A204.1 (cell line): ENCODE measurements around the gene TMEM273.
"Not testable (repeated sequence)": the region's sequence is repeated elsewhere in the genome, so short reads cannot be mapped to it uniquely, and the experiment has no call there.

ENCODE experiments used
- FAIRE-seq: peaks from 2 replicates; lab custom pipeline; 2012; peaks lifted over from hg19 to GRCh38; lab: Jason Lieb, UNC

TMEM273 gene

DNA sequence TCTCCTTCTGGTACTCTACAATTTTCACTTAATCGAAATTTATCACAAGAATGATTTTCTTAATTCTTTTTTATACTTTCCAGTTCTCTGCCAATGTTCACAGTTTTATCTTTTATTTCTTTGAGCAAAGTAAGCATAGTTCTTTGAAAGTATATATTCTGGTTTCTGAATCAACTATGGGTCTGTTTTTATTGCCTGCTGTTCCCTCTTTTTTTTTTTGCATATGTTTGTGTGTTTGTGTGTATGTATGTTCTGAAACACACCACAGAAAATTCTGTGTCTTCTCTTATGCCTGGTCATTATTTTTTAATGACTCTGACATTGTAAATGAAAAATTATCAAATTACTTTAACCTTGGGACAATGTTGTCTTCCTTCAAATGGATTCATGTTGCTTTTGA lies 15.9 kb upstream of the TMEM273 start:
- no peak for FAIRE-seq

DNA sequence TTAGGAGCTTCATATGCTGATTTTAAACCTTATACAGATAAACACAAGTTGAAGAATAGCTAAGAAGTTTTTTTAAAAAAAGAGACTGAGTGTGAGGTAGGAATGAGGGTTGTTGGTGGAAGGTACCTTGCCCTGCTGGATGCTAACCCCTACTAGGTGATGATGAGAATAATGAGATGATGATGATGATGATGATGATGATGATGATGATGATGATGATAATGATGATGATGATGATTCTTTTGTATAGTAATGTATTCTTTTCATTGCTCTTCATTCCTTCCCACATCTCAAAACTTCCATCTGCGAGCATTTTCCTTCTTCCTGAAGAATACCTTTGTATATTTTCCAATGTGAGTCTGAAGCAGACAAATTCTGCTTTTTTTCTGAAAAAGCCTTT lies 14.1 kb upstream of the TMEM273 start:
- no peak for FAIRE-seq

DNA sequence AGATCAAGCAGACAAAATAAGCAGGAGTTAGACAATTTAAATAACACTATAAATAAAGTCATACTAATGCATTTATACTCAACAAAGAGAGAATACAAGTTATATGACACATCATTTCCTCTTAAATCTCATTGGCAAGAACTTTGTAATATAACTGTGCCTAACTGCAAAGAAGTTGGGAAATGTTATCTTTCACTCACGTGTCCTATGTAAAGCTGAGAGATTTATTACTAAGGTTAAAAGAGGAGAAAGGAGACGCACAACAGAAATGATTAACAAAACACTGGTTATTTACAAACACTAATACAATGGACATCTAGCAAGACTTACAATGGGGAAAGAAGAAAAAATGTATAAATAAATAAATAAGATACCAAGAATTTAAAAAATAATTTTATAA lies 12.7 kb upstream of the TMEM273 start:
- no peak for FAIRE-seq

DNA sequence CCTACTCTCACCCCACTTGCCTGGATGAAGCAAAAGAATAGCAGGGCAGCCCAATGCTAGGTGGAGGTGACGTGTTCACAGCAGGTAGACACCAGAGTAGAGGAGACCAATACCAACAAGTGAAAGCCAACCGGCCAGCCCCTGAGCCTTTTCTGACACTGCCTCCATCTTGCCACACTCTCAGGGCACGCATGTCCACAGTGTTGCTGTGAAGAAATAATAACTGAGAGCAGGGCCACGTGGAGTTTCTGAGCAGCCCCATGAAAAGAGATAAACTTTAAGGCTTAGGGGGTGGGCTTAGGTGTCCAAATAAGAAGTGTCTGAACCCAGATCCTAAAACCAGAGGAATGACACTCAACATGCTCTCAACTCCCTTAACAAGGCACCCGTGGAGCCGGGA lies 9.0 kb upstream of the TMEM273 start:
- no peak for FAIRE-seq

DNA sequence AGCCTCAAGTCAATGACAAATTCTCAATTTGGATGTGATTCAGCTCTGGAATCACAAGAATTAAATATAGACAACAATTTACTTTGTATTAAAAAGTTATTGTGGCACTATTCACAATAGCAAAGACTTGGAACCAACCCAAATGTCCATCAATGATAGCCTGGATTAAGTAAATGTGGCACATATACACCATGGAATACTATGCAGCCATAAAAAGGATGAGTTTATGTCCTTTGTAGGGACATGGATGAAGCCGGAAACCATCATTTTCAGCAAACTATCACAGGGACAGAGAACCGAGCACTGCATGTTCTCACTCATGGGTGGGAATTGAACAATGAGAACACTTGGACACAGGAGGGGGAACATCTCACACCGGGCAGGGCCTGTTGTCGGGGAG lies 7.7 kb upstream of the TMEM273 start:
- FAIRE-seq: not testable (repeated sequence)

DNA sequence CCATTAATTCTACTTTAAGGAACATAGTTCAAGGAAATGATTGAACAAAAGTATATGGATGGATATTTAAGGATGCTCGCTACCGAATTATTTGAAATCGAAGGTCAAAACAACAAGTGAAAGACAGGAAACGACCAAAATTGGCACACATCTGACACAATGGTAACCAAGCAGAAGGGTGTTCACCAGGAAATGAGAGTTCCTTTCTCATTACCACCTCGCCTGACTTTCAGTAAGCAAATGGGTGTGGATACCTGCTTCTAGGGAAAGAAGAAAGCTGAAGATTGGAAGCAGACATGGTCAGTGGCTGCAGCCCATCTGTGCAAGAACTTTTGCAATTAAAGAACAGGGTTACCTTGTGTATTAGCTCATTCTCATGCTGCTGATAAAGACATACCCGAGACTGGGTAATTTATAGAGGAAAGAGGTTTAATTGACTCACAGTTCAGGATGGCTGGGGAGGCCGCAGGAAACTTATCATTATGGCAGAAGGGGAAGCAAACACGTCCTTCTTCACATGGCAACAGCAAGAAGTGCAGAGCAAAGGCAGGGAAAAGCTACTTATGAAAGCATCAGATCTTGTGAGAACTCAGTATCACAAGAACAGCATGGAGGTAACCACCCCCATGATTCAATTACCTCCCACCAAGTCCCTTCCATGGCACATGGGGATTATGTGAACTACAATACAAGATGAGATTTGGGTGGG lies 6.2 kb upstream of the TMEM273 start:
- no peak for FAIRE-seq

DNA sequence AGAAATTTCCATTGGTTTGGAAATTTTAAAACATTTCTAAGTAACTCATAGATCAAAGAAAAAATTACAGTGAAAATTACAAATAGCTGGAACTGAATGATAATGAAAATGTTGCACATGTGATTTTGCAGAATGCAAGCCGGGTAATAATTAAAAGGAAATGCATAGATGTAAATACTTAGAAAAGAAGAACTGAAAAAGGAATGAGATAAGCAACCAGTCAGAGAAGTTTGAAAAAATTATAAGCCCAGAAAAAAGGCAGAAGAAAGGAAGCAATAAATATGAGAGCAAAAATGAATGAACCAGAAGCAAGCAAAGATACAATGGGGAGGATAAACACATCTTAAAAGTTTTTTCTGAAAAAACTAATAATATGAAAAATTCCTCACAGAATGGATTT lies 3.2 kb upstream of the TMEM273 start:
- FAIRE-seq: no peak

DNA sequence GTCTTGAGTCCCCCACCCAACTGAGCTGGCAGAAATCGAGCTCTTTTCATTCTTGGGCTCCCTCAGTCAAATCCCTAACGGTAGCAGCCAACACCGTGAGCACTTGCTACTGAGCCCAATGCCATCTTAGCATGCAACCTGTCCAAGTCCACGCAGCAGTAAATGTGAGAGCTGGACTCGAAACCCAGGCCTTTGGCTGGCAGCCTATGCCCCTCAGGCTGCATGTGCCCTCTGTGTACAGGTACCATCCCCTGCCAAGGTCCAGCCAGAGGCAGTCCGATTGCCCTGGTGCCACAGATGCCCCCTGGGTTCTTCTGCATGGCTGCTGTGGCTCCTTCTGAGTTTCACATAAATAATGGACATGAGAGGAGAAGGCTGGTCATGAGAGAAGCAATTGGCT lies 1.2 kb upstream of the TMEM273 start:
- no peak for FAIRE-seq

DNA sequence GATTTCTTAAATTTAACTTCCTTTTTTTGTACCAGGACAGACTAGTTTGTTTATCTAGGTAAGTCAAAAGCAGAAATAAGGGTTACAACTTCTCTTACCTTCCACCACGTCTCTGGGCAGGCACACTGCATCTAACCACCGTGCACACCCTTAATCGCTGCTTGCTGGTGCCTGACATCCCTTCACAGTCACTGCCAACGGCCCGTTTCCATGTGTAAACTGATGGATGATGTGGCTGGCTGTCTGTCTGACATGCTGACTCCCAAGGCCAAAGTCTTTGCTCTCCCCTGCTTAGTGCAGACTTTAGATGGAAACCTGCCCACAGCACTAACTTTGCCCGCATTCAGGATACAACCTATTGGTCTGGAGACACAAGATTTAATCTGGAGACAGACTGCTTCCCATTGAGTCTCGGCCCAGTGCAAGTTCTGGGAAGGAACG lies 1.1 kb downstream of the TMEM273 start:
- FAIRE-seq: no peak

DNA sequence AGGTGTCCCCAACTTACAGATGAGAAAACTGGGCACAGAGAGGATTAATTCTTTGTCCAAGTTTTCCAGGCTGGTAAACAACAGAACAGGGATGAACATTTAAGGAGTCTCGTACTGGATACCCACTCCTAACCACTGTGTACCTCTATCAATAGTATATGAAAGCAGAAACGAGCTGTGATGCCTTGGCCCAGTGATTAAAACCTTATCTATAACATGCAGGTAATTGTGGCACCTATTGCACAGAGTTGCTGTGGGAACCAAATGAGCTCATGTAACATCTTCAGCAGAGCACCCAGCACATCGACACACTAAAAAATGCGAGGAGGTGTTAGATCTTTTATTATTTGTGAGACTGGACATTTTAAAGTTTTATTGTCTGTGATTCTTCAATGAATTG lies 1.6 kb downstream of the TMEM273 start:
- no peak for FAIRE-seq

DNA sequence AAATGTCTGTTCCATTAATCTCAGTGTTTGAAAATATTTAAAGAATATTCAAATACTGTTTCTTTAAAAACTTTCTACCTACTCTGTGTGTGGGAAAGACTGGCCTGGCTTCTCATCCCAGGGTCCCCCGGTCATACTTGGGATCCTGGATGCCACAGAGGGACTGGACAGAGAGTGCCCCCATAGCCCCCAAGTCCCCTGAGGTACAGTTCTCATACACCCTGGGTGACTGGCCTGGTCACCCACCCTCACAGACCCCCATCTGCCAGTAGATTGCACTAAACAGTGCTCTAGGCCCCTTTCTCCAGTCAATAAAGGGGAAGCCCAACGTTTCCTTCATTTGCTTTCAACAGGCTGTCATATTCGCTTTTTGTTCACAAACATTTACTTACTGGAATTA lies 3.0 kb downstream of the TMEM273 start:
- no peak for FAIRE-seq

DNA sequence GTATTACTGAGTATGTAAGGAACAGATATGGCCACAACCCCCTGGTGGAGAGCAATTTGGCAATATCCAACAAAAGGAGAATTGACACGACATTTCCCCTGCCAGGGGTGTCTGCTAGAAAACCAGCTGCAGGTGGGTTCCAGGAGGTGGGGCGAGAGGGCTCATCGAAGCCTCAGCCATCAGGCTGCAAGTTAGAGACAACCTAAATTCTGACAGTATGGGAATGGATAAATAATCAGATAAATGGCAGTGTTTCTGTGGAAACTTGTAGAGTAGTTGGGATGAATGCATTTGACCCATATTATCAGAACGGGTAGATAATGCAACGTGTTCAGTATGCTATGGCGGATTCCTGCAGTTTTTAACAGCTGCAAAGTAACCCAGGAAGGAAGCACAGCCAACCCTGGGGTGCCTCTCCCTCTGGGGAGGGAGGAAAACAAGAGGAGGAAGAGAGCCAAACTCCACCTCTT lies 3.5 kb downstream of the TMEM273 start:
- no peak for FAIRE-seq

DNA sequence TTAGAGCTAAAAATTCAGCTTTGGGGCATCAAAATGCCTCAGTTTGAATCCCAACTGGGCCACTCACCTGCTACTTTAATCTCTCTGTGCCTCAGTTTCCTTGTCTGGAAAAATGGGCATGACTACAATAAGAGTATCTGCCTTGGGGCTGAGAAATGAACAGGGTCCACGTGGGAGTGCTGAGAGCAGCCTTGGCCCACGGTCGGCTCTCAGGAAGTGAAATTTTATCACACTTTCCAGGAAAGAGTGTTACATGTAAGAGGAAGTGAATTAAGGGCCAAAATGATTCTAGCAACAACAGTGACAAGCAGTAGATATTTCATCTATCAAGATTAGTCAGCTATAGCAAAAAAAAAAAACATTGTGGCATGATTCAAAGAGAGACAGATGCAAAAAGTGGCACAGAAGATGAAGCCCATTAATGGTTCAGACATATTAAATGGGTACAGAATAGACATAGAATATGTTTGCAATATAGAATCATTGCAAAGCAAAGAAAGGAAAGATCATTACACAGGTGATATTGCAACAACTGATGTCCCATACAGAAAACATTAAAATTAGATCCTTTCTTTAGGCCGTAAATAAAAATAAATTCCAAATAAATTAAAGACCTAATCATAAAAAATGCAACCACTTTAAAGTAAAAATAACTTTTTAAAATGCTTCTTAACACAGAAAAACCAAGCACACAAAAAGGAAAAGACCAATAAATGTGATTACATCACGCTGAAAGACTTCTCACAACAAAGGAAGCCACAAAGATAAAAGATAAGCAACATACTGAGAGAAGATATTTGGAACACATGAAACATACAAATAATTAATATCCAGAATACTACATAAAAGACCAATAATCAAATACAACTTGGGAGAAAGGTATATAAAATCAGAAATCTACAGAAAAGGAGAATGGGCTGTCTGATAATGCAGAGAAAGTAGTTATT lies 4.3 kb downstream of the TMEM273 start:
- no peak for FAIRE-seq

DNA sequence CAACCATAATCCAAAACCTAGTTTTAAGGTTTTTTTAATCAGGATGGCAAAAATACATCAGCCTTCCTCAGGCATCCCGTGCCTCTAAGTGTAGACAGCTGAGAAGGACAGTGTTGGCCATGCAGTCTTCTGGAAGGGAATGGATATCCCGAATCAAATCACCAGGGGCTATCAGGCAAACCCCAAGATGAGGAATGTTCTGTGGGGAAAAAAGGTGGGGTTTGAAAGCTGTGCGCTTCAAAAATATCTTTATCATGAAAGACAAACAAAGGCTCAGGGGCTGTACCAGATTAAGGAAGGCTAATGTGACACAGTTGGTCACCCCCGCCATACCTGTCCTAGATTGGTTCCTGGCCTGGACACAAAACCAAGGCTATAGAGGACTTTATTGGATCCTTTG lies 5.4 kb downstream of the TMEM273 start:
- FAIRE-seq: no peak

DNA sequence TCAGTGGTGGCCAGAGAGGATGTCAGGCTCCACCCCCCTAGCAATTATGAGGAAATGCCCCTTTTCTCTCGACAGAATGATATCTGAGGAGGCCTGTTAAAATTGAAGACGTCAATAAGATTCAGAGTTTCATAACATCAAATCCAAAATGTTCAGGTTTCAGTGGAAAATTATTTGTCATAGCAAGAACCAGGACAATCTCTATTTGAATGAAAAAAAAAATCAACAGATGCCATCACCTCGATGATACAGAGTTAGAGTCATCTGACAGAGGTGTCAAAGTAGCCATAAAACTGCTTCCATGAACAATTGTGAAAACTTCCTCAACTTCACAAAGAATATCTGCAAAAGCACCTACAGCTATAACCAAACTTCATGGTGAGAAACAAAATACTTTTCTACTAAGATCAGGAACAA lies 7.7 kb downstream of the TMEM273 start:
- FAIRE-seq: no peak

DNA sequence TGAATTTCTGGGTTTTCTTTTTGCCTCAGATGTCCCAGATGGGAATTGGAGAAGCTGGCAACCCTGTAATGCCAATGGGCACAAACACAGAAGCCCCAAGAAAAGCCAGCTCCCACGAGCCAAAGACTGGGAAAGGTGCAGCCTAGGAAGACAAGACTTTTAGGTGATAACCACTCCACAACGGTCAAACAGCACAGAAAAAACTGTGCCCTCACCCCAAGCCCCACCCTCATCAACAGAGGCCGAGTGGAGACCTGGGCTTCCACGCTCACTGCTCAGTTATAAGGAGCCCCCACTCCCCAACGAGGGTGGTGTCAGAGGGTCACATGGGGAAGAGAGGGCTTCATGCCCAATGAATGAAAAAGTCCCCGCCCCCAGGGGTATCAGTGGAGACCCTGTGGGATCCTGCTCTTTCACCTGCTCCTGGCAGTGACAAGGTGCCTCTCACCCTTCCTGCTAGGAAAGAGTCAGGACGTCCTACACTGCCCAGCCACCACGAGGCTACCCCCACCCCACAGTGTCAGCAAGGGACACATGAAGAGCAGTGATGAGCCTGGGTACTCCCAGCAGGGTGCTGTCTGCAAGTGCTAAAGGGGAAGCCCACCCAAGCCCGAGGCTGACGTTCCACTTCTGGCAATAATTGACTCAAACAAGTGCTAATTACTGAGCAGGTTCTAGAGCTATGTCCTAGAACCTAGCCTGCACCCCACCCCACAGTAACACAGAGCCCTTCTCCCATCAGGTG lies 8.3 kb downstream of the TMEM273 start:
- no peak for FAIRE-seq

DNA sequence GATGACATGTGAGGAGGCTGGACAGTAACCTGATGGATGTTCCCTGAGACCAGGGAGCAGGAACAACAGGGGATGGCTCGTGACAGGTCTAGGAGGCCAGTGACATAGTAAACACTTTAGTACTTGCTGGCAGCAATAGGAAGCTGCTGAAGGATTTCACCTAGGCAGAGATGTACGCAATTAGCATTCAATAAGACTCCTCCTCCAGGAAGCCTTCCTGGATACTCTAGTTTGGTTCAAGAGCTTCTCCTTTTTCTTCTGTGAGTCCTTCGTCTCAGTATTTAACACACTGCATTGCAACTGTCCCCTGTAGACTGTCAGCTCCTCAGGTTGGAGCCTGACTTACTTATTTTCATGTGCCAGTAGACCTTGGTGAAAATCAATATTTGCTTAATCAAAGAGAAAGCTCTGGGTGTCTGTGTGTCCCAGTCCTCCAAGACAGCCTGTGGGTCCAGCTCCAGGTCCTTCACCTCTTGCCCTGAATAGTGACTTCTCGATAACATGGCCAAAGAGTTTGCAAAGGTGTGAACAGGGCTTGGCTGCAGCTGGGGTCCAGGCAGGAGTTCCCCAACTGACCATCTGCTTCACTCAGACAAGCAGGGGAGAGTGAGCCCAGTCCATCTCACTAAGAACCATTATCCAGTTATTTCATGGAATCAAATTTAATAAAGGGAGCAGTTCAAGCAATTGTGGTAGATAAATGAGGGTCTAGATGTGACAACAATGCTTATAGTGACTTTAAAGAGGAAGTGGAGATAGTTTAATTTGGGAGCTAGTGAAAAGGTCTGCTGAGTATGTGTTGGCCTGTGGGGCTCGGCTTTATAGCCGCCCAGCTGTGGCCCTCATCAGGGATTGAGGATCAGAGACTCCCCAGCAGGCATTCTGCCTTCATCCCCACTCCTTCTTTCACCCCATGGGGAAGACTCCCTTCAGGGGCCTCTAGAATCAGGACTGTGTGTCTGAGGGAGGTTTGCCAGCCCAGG lies 9.4 kb downstream of the TMEM273 start:
- FAIRE-seq: no peak

DNA sequence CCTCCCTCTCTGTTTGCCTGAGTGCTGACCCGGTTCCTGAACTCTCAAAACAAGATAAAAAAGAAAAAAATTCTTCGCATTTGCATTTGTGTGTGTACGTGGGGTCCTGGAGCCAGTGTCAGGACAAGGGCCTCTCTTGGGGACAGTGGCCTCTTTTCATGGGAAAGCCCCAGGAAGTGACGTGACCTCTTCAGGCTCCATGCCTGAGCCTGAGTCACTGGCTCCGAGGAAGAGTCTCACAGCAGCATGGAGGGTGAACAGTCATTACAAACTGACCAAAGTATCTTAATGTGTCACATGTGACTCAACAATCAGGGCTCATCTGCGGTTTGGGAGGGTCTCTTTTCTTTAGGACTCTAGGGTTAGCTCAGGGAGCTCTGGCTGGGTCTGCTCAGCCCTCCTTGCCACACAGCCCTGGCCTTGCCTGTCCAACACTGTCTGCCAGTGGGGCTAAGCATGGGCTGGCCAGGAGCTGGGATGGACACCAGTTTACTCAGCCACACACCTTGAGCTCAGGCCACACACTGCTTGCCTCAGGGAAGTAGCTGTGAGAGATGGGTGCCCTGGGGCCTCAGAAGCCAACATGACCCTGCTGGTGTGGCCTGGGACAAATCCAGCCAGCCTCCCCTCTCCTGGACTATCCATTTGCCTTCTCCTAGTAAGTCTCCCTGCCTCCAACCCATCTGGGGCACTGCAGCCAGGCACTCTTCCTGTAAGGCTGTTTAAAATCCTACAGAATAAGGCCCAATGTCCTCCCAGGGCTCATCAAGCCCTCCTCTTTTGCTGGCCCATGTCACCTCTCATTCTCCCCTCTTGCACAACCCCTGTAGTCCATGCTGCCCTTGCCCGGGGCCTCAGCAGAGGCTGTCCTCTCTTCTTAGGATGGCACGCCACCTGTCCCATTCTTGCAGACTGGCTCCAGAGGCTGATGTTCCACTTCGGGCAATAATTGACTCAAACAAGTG lies 10.5 kb downstream of the TMEM273 start:
- no peak for FAIRE-seq

DNA sequence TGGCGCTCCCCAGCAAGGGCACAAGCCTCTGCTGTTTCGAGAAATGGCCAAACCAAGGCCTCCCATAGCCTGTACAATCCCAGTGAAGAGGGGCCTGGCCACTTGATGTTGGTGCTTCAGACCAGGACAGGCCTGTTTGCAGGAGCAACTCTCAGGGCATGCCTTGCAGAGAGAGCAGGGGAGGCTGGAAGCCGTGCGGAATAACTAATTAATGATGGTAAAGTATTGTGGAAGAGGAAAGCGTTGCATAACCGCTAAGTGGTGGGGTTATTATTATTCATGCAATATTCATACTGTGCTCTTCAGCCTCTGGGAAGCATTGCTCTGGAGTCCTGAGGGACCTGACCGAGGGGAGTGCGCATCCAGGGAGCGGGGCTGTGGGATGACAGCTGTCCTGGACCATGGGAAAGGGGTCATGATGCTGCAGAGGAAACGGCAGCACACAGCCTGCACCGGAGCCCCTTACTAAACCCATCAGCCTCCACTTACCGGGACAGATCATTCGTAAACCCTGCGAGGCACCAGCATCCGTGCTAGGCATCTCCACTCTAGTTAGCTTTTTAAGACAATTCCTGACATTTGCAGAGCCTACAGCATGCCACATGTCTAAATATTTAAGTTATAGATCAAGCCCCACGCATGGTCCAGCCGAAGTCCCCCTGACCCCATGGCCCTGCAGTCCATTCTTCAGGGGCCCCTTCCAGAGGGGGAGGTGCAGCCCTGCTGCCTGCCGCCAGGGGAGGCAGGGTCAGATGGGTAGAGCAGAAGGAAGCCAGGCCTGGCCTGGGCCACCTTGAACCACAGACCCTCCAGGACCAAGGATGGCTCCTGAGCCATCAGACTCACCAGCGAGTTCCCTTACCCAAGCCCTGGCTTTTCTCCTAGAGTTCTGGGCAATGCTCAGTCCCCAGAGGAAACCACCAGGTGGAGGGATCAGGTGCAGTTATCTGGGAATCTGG lies 11.6 kb downstream of the TMEM273 start:
- no peak for FAIRE-seq
